Fibroblast of gingiva (primary cell): ENCODE data around the gene CISH.

ENCODE experiments used
- DNase-seq: peaks from one replicate; pipeline ENCODE4 v3.0.0-alpha.2; 2011; ENCODE audit warnings: low read depth

Gene CISH

DNA sequence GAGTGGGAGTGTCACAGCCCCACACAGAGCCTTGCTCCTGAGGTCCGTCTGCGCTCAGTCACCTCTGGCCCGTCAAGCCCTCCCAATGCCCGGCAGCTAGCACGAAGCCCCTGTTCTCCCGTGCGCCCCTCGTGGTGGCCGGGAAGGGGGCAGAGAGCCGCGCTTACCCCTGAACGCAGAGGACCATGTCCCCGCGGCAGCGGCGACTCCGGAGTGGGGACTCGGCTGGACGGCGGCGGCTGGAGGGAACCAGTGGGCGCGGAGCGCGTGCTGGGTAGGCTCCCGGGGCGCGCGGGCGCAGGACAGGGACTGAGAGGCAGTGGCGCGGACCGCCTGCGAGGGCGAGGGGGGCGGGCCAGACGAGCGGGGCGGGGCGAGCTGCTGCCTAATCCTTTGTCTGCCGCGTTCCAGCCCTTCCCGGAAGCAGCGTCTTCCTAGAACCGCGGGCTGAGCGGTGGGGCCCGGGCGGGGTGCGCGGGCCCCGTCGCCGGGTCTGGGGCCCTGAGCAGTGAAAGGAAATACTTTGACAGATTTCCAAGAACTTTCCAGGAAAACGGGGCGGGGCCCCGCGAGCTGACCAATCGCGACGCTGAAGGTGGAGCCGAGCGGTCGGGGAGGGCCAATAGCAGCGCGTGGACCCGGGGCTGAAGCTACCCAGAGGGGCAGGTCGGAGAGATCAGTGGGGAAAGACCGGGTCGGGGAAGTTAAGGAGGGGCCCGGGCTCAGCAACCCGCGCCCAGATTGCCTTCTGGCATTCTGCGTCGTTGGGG lies at the start of gene CISH:
Gene CISH, minus strand, starts transcription at position 311 of the 770 bp plus-strand sequence. Its CDS starts 124 bp downstream, at position 187.
- peak; percentile 96 for DNase-seq

DNA sequence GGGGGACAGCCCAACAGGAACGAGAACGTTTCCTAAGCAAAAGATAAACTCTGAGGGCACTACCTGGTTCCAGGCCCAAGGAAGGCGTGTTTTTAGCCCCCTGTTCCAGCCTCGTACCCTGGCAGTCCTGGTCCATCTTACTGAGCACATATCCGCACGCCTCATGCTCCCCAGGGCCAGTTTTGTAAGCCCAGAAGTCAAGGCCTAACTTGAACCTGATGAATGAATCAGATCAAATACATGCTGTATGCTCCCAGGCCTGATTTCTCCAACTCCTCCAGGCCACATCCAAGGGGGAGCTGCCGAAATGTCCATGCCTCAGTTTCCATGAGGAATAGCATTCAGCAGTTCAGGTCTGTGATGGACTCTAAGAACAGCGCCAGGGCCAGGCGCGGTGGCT lies 48.8 kb upstream of the CISH start:
- no peak for DNase-seq

GRCh38 chr3:50658831-50659230 lies 47.3 kb upstream of the CISH start:
- no peak for DNase-seq

DNA sequence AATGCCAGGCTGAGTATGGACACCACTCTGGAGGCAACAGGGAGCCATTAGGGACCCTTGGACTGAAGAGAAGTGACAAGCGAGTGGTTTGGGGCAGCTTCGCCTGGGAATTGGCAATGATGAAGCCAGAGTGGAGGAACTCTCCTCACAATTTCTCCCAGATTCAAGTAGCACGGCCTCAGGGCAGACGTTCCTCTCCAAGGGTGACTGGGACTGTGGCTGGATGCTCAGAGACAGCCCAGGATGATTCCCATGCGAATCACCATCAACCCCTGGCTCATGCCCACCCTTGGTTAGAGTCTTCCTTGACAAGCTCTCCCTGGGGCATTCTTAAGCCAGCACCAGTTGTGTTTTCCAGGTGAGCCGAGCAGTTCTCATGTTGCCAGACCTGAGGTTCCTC lies 46.8 kb upstream of the CISH start:
- no peak for DNase-seq

DNA sequence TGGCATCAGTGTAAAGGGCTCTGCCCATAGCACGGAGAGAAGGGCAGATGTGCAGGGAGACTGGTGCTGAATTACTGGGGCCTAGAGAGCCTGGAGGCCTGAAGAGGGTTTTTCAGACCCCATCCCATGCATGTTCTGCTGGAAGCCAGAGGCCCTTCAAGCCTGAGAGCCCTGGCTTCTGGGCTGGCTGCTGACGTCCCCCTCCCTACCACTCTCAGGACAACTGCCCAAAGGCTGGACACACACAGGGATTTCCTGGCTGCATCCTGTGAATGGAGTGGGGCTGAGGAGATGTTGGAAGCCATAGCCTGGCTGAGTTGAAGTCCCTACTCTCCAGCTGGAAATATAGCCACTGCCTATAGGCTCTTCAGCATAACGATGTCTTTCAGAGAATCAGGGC lies 46.2 kb upstream of the CISH start:
- no peak for DNase-seq

DNA sequence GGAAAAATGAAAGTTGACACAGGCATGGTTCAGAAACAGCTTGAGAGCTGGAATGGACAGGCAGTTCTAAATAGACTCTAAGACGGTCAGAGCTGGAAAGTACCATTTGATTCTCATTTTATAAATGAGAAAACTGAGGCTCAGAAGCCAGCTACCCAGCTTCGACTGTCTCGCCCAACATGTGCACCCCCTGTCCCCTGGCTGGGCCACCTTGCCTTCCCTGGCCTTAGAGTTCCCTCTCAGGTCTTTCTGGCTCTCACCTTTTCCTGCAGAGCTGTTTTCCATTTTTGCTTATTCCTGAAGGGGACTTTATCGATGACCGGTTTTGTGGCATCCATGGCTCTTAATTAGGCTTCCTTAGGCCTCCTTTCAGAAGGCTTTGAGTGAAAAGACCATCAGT lies 45.8 kb upstream of the CISH start:
- DNase-seq, result no peak

DNA sequence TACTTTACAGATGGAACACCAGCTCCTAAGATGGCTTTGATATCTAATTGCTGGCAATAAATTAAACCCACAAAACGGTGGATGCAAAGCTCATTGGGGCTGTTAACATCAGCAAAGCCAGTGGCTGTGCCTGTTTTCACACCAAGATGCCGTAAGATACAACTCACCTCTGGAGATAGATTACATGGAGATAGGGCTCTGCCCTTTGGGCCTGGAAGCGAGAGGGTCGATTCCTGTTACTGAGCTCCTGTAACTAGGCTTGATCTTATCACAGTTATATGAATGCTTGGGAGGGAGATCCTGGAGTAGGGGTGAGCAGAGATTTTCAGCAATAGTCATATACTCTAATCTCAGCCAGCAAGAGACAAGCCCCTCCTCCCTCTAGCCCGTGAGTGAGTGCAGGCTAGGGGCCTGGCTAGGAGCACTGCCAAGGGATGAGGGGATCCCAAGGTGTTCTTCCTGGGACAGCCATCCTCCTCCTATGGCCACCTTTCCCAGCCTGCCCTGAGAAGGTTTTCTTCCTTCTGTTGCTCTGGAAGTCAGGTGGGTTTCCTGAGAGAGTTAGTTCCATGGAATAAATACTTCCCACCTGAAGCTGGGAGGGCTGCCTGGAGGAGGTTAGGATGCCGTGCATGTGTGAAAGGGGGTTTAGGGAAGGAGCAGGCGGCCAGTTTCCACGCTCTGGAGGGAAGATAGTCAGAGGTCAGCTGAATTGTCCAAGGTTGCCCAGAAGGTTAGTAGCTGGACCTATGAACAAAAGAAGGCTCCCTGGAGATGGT lies 45.0 kb upstream of the CISH start:
- no peak for DNase-seq

DNA sequence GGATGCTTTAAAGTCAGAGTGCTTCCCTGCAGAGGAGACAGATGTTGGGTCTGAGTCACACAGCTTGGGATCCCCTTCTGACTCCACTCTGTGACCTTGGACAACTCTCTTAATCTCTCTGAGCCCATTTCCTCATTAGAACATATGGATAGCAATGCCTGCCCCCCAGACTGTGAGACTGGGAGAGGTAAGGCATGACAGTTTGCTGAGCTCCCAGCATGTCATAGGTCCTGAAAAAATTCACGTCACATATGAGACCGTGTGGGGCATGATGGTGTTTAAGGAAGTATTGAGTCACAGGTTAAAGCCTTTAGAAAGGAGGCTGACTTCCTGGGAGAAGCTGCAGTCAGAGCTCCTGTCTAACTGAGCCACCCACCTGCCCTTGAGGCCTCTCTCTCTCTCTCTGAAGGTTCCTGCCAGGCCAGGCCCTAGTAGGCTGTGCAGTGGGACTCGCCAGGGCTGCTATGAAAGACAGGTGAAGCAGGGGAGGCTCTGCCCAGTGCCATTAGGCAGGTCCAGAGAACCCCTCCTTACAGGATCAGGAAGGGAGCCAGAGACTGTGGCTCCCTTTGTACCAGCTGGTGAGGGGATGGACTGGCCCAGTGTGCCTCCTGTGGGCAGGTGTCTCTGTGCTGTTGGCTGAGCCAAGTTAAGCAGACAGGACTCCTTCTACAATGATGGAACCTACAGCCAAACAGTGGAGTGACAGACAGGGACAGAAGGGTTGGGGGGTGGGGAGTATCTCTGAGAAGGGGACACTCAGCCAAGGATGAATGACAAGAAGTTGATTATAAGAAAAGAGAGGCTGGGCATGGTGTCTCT lies 43.6 kb upstream of the CISH start:
- DNase-seq, result no peak

GRCh38 chr3:50653937-50654595 lies 42.5 kb upstream of the CISH start:
- DNase-seq, result no peak

GRCh38 chr3:50652709-50653108 lies 41.1 kb upstream of the CISH start:
- DNase-seq, result no peak

- no peak for DNase-seq
Measured at GRCh38 chr3:50651920-50652529, 40.5 kb upstream of the CISH start.

- no peak for DNase-seq
Measured at GRCh38 chr3:50651445-50651844, 39.9 kb upstream of the CISH start.

GRCh38 chr3:50650018-50650417 lies 38.4 kb upstream of the CISH start:
- DNase-seq, result no peak

- no peak for DNase-seq
Measured at GRCh38 chr3:50649451-50649931, 37.9 kb upstream of the CISH start.

GRCh38 chr3:50648944-50649343 lies 37.4 kb upstream of the CISH start:
- DNase-seq, result no peak

GRCh38 chr3:50648313-50648712 lies 36.7 kb upstream of the CISH start:
- no peak for DNase-seq

DNA sequence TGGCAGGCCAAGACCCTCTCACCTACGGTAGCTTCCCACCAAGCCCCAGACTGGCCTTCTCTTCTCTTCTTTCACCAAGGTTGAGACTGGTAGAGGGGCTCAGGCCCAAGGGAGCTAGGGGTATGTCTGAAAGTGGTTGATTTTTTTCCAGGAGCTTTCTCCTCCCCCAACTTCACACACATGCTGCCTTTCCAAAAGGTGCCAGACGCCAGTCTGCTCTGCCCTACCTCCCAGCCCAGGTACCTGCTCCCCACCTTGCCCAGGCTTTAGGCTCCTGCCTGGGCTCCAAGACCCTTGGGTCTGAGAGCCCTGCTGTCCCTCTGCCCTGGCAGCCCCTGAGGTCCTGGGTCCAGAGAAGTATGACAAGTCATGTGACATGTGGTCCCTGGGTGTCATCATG lies 33.8 kb upstream of the CISH start:
- DNase-seq, result no peak

GRCh38 chr3:50644561-50644960 lies 33.0 kb upstream of the CISH start:
- DNase-seq, result no peak

DNA sequence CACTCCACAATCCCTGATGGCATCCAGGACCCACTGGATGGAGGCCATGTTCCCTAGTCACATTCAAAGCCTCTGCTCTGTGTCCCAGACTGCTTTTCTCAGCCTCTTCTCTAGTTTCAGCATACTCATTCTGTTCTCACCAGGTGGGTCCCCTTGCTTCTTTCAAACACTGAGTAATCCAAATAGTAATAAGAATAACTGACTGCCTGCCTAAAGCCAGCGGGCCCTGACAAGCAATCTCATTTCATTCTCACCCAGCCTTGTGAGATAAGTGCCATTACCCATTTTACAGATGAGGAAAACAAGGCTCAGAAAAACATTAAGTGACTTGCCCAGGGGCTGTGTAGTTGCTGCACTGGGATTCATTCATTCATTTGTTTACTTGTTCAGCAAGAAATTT lies 30.8 kb upstream of the CISH start:
- no peak for DNase-seq

DNA sequence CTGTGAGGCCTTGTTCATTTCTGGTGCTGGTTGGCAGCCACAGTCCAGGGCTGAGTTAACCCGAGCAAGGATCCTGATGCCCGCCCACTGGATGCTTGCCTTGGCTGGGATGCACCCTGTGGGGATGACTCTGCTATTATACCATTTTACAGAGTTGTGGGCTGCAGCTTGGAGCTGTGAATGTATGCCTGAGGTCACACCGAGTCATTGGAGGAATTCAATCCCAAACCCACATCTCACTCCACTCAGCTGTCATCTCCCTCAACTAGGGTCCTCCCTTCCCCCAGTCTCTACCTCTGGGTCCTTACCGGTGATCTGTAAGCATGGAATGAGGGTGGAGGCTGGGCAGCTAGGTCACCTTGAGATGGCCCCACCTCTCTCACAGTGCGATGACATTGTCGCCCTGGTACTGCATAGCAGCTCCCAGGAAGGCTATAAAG lies 27.5 kb upstream of the CISH start:
- DNase-seq, result peak; percentile 44

DNA sequence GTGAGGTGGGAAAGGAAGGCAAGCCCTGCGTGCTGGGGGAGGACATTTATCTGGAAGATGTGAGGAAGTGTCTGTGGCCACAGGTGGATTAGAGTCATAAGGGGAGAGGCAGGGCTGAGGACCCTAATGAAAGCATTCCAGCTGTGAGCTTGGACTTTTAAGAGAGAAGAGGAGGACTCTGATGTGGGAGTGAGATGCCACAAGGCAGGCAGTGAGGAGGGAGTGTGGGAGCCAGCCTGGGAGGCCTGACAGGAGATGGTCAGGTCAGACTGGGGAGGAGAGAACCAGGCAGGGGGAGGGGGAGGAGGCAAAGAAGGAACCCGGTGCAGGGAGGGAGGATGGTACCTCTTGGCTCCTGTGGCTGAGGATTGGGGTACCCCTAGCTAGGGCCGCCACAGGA lies 26.4 kb upstream of the CISH start:
- DNase-seq, result no peak
